H7 (cell line): ENCODE results near the gene FUT6. TPM values are rescaled to one million over a fixed set of nuclear protein-coding genes. Genes with fewer than 3 reads are reported as not detected.

Source experiments
- DNase-seq: peaks from one replicate; pipeline ENCODE4 v3.0.0; 2012
- H3K27me3 ChIP-seq: 2 replicates; pipeline ENCODE4 v1.6.0; 2011; ENCODE audit warnings: mild to moderate bottlenecking, low read length; ENCODE audit not compliant: control insufficient read depth, insufficient read depth
- H3K36me3 ChIP-seq: replicated peaks from 2 replicates; pipeline ENCODE4 v1.5.1; 2011; ENCODE audit warnings: low read length; ENCODE audit not compliant: control insufficient read depth, insufficient read depth
- H3K4me3 ChIP-seq: 2 replicates; pipeline ENCODE4 v1.5.1; 2011; ENCODE audit warnings: low read depth, mild to moderate bottlenecking, control low read depth, low read length, moderate library complexity; ENCODE audit not compliant: insufficient read depth
- total RNA-seq: library from RNA; depleted of rRNA; stranded (reverse); fragments of >200 nt; shearing (Covaris generic); gene quantifications from 2 replicates; pipeline ENCODE4 v1.2.3, GENCODE V29; 2014

FUT6 gene
- total RNA-seq, 1 experiment from 2014 or later = not detected

- H3K27me3 ChIP-seq = peaks cover 14% of the 10 kb centered on the region
- DNase-seq = no peak
- H3K4me3 ChIP-seq = no peak overlapping the region
- H3K36me3 ChIP-seq = no peaks in the 10 kb centered on the region
Observed at GRCh38 chr19:5808120-5808816, 31.2 kb downstream of the FUT6 start.

- H3K27me3 ChIP-seq = peaks cover 17% of the 10 kb centered on the region
- DNase-seq = no peak
- no peak overlapping the region for H3K4me3 ChIP-seq
- H3K36me3 ChIP-seq = no peaks in the 10 kb centered on the region
Observed at GRCh38 chr19:5806905-5807304, 32.6 kb downstream of the FUT6 start.

GRCh38 chr19:5806133-5806489 lies 33.4 kb downstream of the FUT6 start:
- H3K27me3 ChIP-seq = peaks cover 17% of the 10 kb centered on the region
- no peaks in the 10 kb centered on the region for H3K36me3 ChIP-seq
- no peak overlapping the region for H3K4me3 ChIP-seq
- no peak for DNase-seq

GRCh38 chr19:5805462-5806132 lies 33.9 kb downstream of the FUT6 start:
- peaks cover 17% of the 10 kb centered on the region for H3K27me3 ChIP-seq
- DNase-seq = peak; percentile 98

GRCh38 chr19:5804516-5805461 lies 34.7 kb downstream of the FUT6 start, which contains the start of gene NRTN:
Gene NRTN (plus strand): TSS chr19:5805067. CDS start chr19:5824166, 19,099 bp downstream.
- Histone ChIP-seq H3K27me3 (peaks cover 17% of the 10 kb centered on the region), H3K36me3 (no peaks in the 10 kb centered on the region), H3K4me3 (peak within 1 kb of the TSS; percentile 50)
- peak; percentile 98 for DNase-seq

More at GRCh38 chr19:5805462-5806132, 33.9 kb downstream of the FUT6 start:
- H3K4me3 ChIP-seq = peak overlapping the region; percentile 50
- H3K36me3 ChIP-seq = no peaks in the 10 kb centered on the region

- Histone ChIP-seq H3K36me3 (no peaks in the 10 kb centered on the region), H3K27me3 (peaks cover 17% of the 10 kb centered on the region), H3K4me3 (peak overlapping the region; percentile 32)
- peak; percentile 100 for DNase-seq
Observed at GRCh38 chr19:5803752-5804515, 35.6 kb downstream of the FUT6 start.

GRCh38 chr19:5803441-5803751 lies 36.1 kb downstream of the FUT6 start:
- Histone ChIP-seq H3K27me3 (peaks cover 17% of the 10 kb centered on the region), H3K4me3 (peak overlapping the region; percentile 25), H3K36me3 (no peaks in the 10 kb centered on the region)
- no peak for DNase-seq

GRCh38 chr19:5801796-5802619 lies 37.5 kb downstream of the FUT6 start:
- no peak overlapping the region for H3K4me3 ChIP-seq
- peaks cover 17% of the 10 kb centered on the region for H3K27me3 ChIP-seq
- peak; percentile 91 for DNase-seq
- no peaks in the 10 kb centered on the region for H3K36me3 ChIP-seq

- no peaks in the 10 kb centered on the region for H3K36me3 ChIP-seq
- peaks cover 17% of the 10 kb centered on the region for H3K27me3 ChIP-seq
- DNase-seq = no peak
Observed at GRCh38 chr19:5800361-5801270, 38.9 kb downstream of the FUT6 start.

GRCh38 chr19:5799247-5800241 lies 40.0 kb downstream of the FUT6 start:
- Histone ChIP-seq H3K4me3 (no peak overlapping the region), H3K36me3 (no peaks in the 10 kb centered on the region), H3K27me3 (peaks cover 11% of the 10 kb centered on the region)
- DNase-seq = peak; percentile 52

More at GRCh38 chr19:5800361-5801270, 38.9 kb downstream of the FUT6 start:
- no peak overlapping the region for H3K4me3 ChIP-seq

GRCh38 chr19:5798244-5798643 lies 41.3 kb downstream of the FUT6 start:
- no peak overlapping the region for H3K4me3 ChIP-seq
- H3K36me3 ChIP-seq = no peaks in the 10 kb centered on the region
- no peak for DNase-seq
- peaks cover 3% of the 10 kb centered on the region for H3K27me3 ChIP-seq
